PC-3 (cell line): ENCODE data around the gene ERGIC1. TPM values are rescaled to one million over a fixed set of nuclear protein-coding genes. Genes with fewer than 3 reads are reported as not detected.

Source experiments
- ATAC-seq: fragments of 200-7000 bp; cut with Tn5 transposase; 2 replicates; pipeline ENCODE4 v1.9.1; 2020; ENCODE audit warnings: mild to moderate bottlenecking, moderate library complexity
- BruUV-seq: library from RNA; stranded (reverse); fragments of 400-500 nt; replicated peaks from 2 replicates; lab custom pipeline; 2021; lab: Mats Ljungman, UMichigan
- CTCF ChIA-PET: fragments of 300-600 bp; sonication (Branson Sonifier 250); formaldehyde crosslinking; loops from one replicate; lab custom pipeline; 2022; ENCODE audit warnings: antibody characterized with exemption; lab: Charles Lee
- POLR2A ChIA-PET: fragments of 300-600 bp; sonication (Branson Sonifier 250); formaldehyde crosslinking; loops from one replicate; lab custom pipeline; 2022; ENCODE audit warnings: antibody characterized with exemption; ENCODE audit not compliant: unreplicated experiment; lab: Charles Lee
- DNase-seq: peaks from one replicate; pipeline ENCODE4 v3.0.0-alpha.2; 2015
- H2AFZ ChIP-seq: fragments of 300-600 bp; sonication (generic); 2 replicates; pipeline ENCODE4 v1.6.0; 2016; ENCODE audit warnings: antibody characterized with exemption, low read length
- H3F3A ChIP-seq: fragments of 300-600 bp; sonication (generic); one replicate; pipeline ENCODE4 v1.6.0; 2017; ENCODE audit warnings: antibody characterized with exemption, low read length, control low read depth, mild to moderate bottlenecking; ENCODE audit not compliant: unreplicated experiment
- H3K27ac ChIP-seq: fragments of 300-600 bp; sonication (generic); 2 replicates; pipeline ENCODE4 v1.5.1; 2016; ENCODE audit warnings: mild to moderate bottlenecking, low read length
- H3K27me3 ChIP-seq: fragments of 300-600 bp; sonication (generic); 2 replicates; pipeline ENCODE4 v1.6.1; 2016; ENCODE audit warnings: low read length, mixed read lengths
- H3K36me3 ChIP-seq: fragments of 300-600 bp; sonication (generic); 2 replicates; pipeline ENCODE4 v1.6.1; 2016; ENCODE audit warnings: low read depth, mixed run types, low read length, mixed read lengths
- H3K4me1 ChIP-seq: fragments of 300-600 bp; sonication (generic); 2 replicates; pipeline ENCODE4 v1.5.1; 2016; ENCODE audit warnings: low read length; ENCODE audit not compliant: insufficient read depth
- H3K4me2 ChIP-seq: fragments of 300-600 bp; sonication (generic); 2 replicates; pipeline ENCODE4 v1.6.0; 2016; ENCODE audit warnings: low read length
- H3K4me3 ChIP-seq: fragments of 300-600 bp; sonication (generic); 2 replicates; pipeline ENCODE4 v1.5.1; 2016; ENCODE audit warnings: mild to moderate bottlenecking, low read length, mixed read lengths
- H3K79me2 ChIP-seq: fragments of 300-600 bp; sonication (generic); 2 replicates; pipeline ENCODE4 v1.6.1; 2017; ENCODE audit warnings: low read length, mixed read lengths
- H3K9ac ChIP-seq: fragments of 300-600 bp; sonication (generic); 2 replicates; pipeline ENCODE4 v1.6.0; 2016; ENCODE audit warnings: mild to moderate bottlenecking, low read length
- H3K9me2 ChIP-seq: fragments of 300-600 bp; sonication (generic); replicated peaks from 2 replicates; pipeline ENCODE4 v1.6.1; 2016; ENCODE audit warnings: mixed run types, low read length, mixed read lengths
- H3K9me3 ChIP-seq: fragments of 300-600 bp; sonication (generic); 2 replicates; pipeline ENCODE4 v1.6.1; 2016; ENCODE audit warnings: low read length, mixed read lengths
- H4K20me1 ChIP-seq: fragments of 300-600 bp; sonication (generic); 2 replicates; pipeline ENCODE4 v1.6.1; 2016; ENCODE audit warnings: low read length, mixed read lengths
- EZH2 ChIP-seq: fragments of 300-600 bp; sonication (generic); IDR thresholded peaks from one replicate; pipeline ENCODE4 v1.6.1; 2017; ENCODE audit warnings: antibody characterized with exemption, mild to moderate bottlenecking, low read length; ENCODE audit not compliant: unreplicated experiment
- EZH2phosphoT487 ChIP-seq: fragments of 300-600 bp; sonication (generic); IDR thresholded peaks from 2 replicates; pipeline ENCODE4 v1.6.1; 2018; ENCODE audit warnings: mild to moderate bottlenecking, antibody characterized with exemption, low read length, borderline replicate concordance
- intact Hi-C: fragments of 100-400 bp; cut with micrococcal nuclease; formaldehyde crosslinking; loops from 2 replicates; pipeline ENCODE4 v1.9.0; 2023
- total RNA-seq: library from RNA; depleted of rRNA; stranded (reverse); fragments of >200 nt; gene quantifications from 2 replicates; pipeline ENCODE4 v1.2.3, GENCODE V29; 2014
- TF ChIP-seq, protein P1 (sequence below): fragments of 300-600 bp; sonication (generic); conservative IDR thresholded peaks from 2 replicates; pipeline ENCODE4 v1.5.1; 2017; ENCODE audit warnings: antibody characterized with exemption, low read depth, mild to moderate bottlenecking, low read length

ERGIC1 gene
- total RNA-seq, 1 experiment from 2014 or later = 148 TPM

- no peaks in the 10 kb centered on the region for H3K9me2 ChIP-seq
- peaks cover 48% of the 10 kb centered on the region for H3K4me1 ChIP-seq
- peak overlapping the region; percentile 99 for H3K27ac ChIP-seq
- no peaks in the 10 kb centered on the region for H4K20me1 ChIP-seq
- H2AFZ ChIP-seq = no peak overlapping the region
- POLR2A ChIA-PET = interaction anchor here (1.1 kb wide), 1 partner anchor 98 kb away, joined by 5 read pairs; the partner anchor contains the start of gene DUSP1
- peak overlapping the region; percentile 55 for H3K4me3 ChIP-seq
- intact Hi-C loops = loop anchor here (1.0 to 2.0 kb wide), 2 partner anchors 36 to 97 kb away; no protein-coding TSS in a partner anchor
- CTCF ChIA-PET = interaction anchor here (0.8 to 2.2 kb wide), 4 partner anchors 10 to 103 kb away, joined by 3 to 6 read pairs (median 3); partner anchors contain the start of gene DUSP1
- peak overlapping the region; percentile 91 for H3K9ac ChIP-seq
- H3K36me3 ChIP-seq = no peaks in the 10 kb centered on the region
- H3K27me3 ChIP-seq = no peaks in the 10 kb centered on the region
- peak overlapping the region; percentile 83 for H3K4me2 ChIP-seq
- TF ChIP-seq EZH2phosphoT487 = no peak
- TF ChIP-seq, protein P1, sequence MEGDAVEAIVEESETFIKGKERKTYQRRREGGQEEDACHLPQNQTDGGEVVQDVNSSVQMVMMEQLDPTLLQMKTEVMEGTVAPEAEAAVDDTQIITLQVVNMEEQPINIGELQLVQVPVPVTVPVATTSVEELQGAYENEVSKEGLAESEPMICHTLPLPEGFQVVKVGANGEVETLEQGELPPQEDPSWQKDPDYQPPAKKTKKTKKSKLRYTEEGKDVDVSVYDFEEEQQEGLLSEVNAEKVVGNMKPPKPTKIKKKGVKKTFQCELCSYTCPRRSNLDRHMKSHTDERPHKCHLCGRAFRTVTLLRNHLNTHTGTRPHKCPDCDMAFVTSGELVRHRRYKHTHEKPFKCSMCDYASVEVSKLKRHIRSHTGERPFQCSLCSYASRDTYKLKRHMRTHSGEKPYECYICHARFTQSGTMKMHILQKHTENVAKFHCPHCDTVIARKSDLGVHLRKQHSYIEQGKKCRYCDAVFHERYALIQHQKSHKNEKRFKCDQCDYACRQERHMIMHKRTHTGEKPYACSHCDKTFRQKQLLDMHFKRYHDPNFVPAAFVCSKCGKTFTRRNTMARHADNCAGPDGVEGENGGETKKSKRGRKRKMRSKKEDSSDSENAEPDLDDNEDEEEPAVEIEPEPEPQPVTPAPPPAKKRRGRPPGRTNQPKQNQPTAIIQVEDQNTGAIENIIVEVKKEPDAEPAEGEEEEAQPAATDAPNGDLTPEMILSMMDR = peak; percentile 55
- no peak for TF ChIP-seq EZH2
- no peaks in the 10 kb centered on the region for H3K9me3 ChIP-seq
- H3F3A ChIP-seq = peaks cover 4% of the 10 kb centered on the region
- ATAC-seq = peak; percentile 70
- no TSS peak for BruUV-seq
- peaks cover 37% of the 10 kb centered on the region for H3K79me2 ChIP-seq
- DNase-seq = peak; percentile 88
These were observed 35.0 kb downstream of the ERGIC1 start for GRCh38 chr5:172868924-172869591.

DNA sequence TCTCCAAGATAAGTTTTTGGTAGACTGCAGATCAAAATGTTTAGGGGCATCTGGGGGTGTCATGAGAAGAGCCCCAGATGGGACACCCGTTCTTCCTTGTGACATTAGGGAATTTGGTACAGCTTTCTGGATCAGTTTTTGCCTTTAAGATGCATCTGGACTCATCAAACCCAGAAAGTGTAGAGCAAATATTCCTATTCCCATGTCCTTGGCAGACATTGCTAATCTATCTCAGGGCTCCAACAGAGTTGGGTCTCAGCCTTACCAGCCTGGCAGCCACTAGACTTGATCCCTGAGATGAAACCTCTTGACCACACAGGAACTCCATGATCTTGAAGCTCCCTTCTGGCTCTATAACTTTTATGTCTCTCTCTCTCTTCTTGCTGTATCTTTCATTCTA, 35.6 kb downstream of the ERGIC1 start:
- peaks cover 41% of the 10 kb centered on the region for H3K79me2 ChIP-seq
- 0 out of 2 replicates have a peak overlapping the region, but pooled peaks have one; percentile 55 for H3K4me3 ChIP-seq
- H4K20me1 ChIP-seq = no peaks in the 10 kb centered on the region
- peaks cover 4% of the 10 kb centered on the region for H3F3A ChIP-seq
- DNase-seq = no peak
- H3K4me2 ChIP-seq = peak overlapping the region; percentile 83
- H3K9me2 ChIP-seq = no peaks in the 10 kb centered on the region
- CTCF ChIA-PET = interaction anchor here (0.8 to 2.2 kb wide), 4 partner anchors 10 to 104 kb away, joined by 3 to 6 read pairs (median 3); partner anchors contain the start of gene DUSP1
- no peaks in the 10 kb centered on the region for H3K27me3 ChIP-seq
- intact Hi-C loops = loop anchor here (1.0 to 2.0 kb wide), 2 partner anchors 35 to 156 kb away; no protein-coding TSS in a partner anchor
- TF ChIP-seq EZH2 (no peak), EZH2phosphoT487 (no peak)
- TF ChIP-seq, protein P1 = no peak
- H3K9me3 ChIP-seq = no peaks in the 10 kb centered on the region
- H3K4me1 ChIP-seq = peaks cover 48% of the 10 kb centered on the region
- no peak overlapping the region for H2AFZ ChIP-seq
- POLR2A ChIA-PET = interaction anchor here (0.6 kb wide), 1 partner anchor 71 kb away, joined by 3 read pairs; no protein-coding TSS in a partner anchor
- H3K27ac ChIP-seq = peak overlapping the region; percentile 99
- BruUV-seq = no TSS peak
- no peak for ATAC-seq
- H3K9ac ChIP-seq = peak overlapping the region; percentile 91
- no peaks in the 10 kb centered on the region for H3K36me3 ChIP-seq
